Measurements from ENCODE around the gene NCAM1. TPM values are rescaled to one million over a fixed set of nuclear protein-coding genes. Genes with fewer than 3 reads are reported as not detected.

Gene NCAM1
- total and polyA plus RNA-seq, 9 of the 15 experiments (the other 6 are each of a cell fraction or from before 2014, with no cell fraction given): 0.09 to 0.23 TPM; not detected in 7

GRCh38 chr11:113245216-113245615 lies 284.0 kb downstream of the NCAM1 start:
- FAIRE-seq (no peak), ATAC-seq (no peak), DNase-seq (ENCODE audit: extremely low read depth in 1 of 4, low spot score in 3 of 4) (no peak)
- ChIA-PET CTCF (ENCODE audit: low intra/inter-chr PET ratio) (no interaction called here), POLR2A (no interaction called here)
- TF ChIP-seq TFAM (CRISPR knock-in tag; conservative IDR thresholded peaks at IDR 0.05) (no peak), POLR3G (IDR thresholded peaks at IDR 0.05; ENCODE audit: extremely low read depth, insufficient read length, insufficient replicate concordance) (no peak), XRCC3 (IDR thresholded peaks at IDR 0.05) (no peak), MYBL2 (IDR thresholded peaks at IDR 0.05; ENCODE audit: low read depth) (no peak), MYBL2 (CRISPR knock-in tag; IDR thresholded peaks at IDR 0.05; ENCODE audit: borderline replicate concordance) (no peak), ZNF699 (CRISPR knock-in tag; IDR thresholded peaks at IDR 0.05; ENCODE audit: insufficient replicate concordance) (no peak), CXXC5 (CRISPR knock-in tag; IDR thresholded peaks at IDR 0.05) (no peak), ZNF324 (CRISPR knock-in tag; IDR thresholded peaks at IDR 0.05) (no peak), KDM5B (IDR thresholded peaks at IDR 0.05; ENCODE audit: insufficient replicate concordance, low read depth, low read length) (no peak)
- Histone ChIP-seq H3K27ac (ENCODE audit: extremely low read depth, low read depth, low read length) (no peak overlapping the region), H3K27me3 (ENCODE audit: control insufficient read depth in 2 of 2, insufficient read depth in 2 of 2, low read length in 2 of 2) (peaks cover 19 to 46% of the 10 kb centered on the region in 2 experiments; a peak in 3 of 5 replicates), H3K4me1 (replicated peaks in 1 of 2; ENCODE audit: control insufficient read depth in 2 of 2, insufficient read depth in 2 of 2, low read length in 2 of 2) (no peaks in the 10 kb centered on the region), H3K9ac (ENCODE audit: insufficient read depth in 1 of 2, low read depth in 2 of 2, low read length in 2 of 2) (no peak overlapping the region), H2AFZ (ENCODE audit: low read depth, low read length) (no peak overlapping the region), H3K4me2 (ENCODE audit: insufficient read depth, low read length) (no peak overlapping the region), H3K36me3 (ENCODE audit: control insufficient read depth, insufficient read depth, low read length) (no peaks in the 10 kb centered on the region), H3K9me3 (replicated peaks; ENCODE audit: control insufficient read depth, insufficient read depth, low read depth, low read length) (no peaks in the 10 kb centered on the region), H4K20me1 (replicated peaks; ENCODE audit: control insufficient read depth, insufficient read depth, low read length) (no peaks in the 10 kb centered on the region), H3K79me2 (ENCODE audit: control insufficient read depth, insufficient read depth, low read length) (no peaks in the 10 kb centered on the region), H3K9me1 (ENCODE audit: control insufficient read depth, insufficient read depth, low read length) (no peaks in the 10 kb centered on the region), H3K4me3 (no peak overlapping the region)
- intact Hi-C loops (cut with micrococcal nuclease) (no loop called here), in situ Hi-C loops (cut with MboI) (no loop called here)
- no TSS peak for BruUV-seq (replicated peaks)
- WGBS (ENCODE audit: insufficient coverage, low coverage, missing lambda C conversion rate): 0% methylated on average over 7 of the region's 7 CpGs

Data from K562 (cell line).